Epithelial cell of esophagus (primary cell): ENCODE measurements around the gene ALOX12.
"Not testable (repeated sequence)": the region's sequence is repeated elsewhere in the genome, so short reads cannot be mapped to it uniquely, and the experiment has no call there.

Source experiments
- DNase-seq: peaks from one replicate; pipeline ENCODE4 v3.0.0; 2010; ENCODE audit warnings: low read depth
- H3K4me3 ChIP-seq: 2 replicates; pipeline ENCODE4 v1.5.1; 2011; ENCODE audit warnings: mild to moderate bottlenecking, low read length, control low read depth
- CTCF ChIP-seq: IDR thresholded peaks from 2 replicates; pipeline ENCODE4 v1.5.1; 2011; ENCODE audit warnings: low read depth, mild to moderate bottlenecking, low read length, control low read depth, inconsistent platforms; ENCODE audit not compliant: insufficient read depth; ENCODE audit errors: missing control alignments

Gene ALOX12

GRCh38 chr17:7047566-7047965 lies 51.7 kb downstream of the ALOX12 start:
- no peak for TF ChIP-seq CTCF
- no peak overlapping the region for H3K4me3 ChIP-seq
- no peak for DNase-seq

- H3K4me3 ChIP-seq, result no peak overlapping the region
- no peak for DNase-seq
- no peak for TF ChIP-seq CTCF
Observed at GRCh38 chr17:7048968-7049367, 53.1 kb downstream of the ALOX12 start.

- DNase-seq, H3K4me3 ChIP-seq: not testable (repeated sequence)
Observed at GRCh38 chr17:7050583-7050982, 54.7 kb downstream of the ALOX12 start.

DNA sequence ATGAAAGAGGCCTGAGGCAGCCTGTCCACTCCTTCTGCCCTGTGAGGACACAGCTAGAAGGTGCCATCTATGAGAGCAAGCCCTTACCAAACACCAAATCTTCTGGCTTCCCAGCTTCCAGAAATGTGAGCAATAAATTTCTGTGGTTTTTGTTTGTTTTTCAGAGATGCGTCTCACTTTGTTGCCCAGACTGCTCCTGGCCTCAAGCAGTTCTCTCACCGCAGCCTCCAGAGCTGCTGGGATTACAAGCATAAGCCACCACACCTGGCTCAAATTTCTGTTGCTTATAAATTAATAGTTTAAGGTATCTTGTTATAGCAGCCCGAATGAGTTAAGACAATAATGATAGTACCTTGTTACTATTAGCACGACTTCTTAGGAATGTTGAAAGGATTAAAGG lies 60.5 kb downstream of the ALOX12 start:
- no peak for TF ChIP-seq CTCF
- DNase-seq, result peak; percentile 62
- H3K4me3 ChIP-seq, result no peak overlapping the region

- DNase-seq, result peak; percentile 83
- no peak for TF ChIP-seq CTCF
Observed at GRCh38 chr17:7058831-7059447, 63.1 kb downstream of the ALOX12 start.

More at GRCh38 chr17:7058831-7059447, 63.1 kb downstream of the ALOX12 start:
- no peak overlapping the region for H3K4me3 ChIP-seq
